GM21360 (cell line): Measurements from ENCODE around the gene DHX34.
"Not testable (repeated sequence)": the region's sequence is repeated elsewhere in the genome, so short reads cannot be mapped to it uniquely, and the experiment has no call there.

Experiments
- ATAC-seq: cut with Tn5 transposase; IDR thresholded peaks from one replicate; pipeline ENCODE4 v1.9.1; 2021; ENCODE audit warnings: mild to moderate bottlenecking, moderate library complexity; ENCODE audit not compliant: unreplicated experiment

Gene DHX34

DNA sequence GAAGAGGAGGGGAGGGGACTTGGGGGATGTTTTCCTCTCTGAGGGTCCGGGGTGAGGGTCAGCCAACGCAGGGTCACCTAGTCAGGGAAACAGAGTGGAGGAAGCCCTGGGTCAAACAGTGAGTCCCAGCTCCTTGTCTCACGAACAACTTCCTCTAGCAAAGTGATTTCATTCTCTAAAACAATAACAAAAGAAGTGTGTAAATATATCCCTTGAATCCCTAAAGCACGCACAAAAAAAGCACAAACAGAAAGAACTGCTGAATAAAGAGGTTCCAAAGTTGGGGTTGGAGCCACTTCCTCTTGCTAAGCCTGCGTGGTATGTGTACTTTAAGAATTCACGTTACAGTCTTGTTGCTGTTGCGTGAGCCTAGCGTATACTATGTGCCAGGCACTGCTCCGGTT lies 18.6 kb upstream of the DHX34 start:
- ATAC-seq = no peak

DNA sequence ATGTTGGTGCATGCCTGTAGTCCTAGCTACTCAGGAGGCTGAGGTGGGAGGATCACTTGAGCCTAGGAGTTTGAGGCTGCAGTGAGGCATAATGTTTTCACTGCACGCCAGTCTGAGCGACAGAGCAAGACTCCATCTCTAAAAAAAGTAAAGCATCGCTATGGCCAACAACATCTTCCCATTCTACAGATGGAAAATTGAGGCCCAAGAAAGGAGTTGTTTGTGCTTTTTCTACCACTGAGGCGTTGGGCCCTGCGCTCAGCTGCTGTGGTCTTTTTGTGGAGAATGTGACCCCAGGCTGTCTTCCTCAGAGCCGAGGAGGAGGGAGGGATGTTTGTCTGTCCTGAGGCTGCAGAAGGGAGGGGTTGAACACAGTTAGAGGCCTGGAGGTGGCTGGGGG lies 17.6 kb upstream of the DHX34 start:
- no peak for ATAC-seq

DNA sequence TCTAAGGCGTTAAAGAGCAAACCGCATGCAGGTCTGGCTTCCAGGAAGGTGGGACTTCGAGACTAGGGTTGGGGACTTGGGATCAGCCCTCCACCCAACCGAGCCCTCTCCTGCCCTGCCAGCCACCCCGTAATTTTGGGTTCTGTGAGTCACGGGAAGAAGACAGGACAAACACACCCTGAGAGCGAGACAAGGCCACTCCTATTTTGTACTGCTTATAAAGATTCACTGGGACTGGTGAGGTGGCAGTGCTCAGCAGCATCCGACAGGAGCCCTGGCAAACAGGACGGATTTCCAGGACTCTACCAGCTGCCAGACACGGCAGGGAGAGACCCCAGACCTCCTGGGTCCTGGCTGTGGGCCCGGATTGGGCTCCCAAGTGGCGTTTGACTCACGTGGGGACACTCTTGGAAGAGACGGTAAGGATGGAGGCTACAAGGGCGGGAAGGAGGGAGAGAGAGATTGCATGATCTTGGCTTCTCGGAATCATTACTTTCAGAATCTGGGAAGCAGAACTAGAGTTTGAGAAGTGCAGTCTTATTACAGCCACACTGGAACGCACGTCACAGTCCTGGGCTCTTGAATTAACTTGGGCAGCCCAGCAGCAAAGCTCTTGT lies 17.1 kb upstream of the DHX34 start, which contains the start of gene C5AR2:
TSS of gene C5AR2 (plus strand) at position 245 of the 617 bp plus-strand sequence. CDS start 8,625 bp downstream, outside the sequence.
- no peak for ATAC-seq

DNA sequence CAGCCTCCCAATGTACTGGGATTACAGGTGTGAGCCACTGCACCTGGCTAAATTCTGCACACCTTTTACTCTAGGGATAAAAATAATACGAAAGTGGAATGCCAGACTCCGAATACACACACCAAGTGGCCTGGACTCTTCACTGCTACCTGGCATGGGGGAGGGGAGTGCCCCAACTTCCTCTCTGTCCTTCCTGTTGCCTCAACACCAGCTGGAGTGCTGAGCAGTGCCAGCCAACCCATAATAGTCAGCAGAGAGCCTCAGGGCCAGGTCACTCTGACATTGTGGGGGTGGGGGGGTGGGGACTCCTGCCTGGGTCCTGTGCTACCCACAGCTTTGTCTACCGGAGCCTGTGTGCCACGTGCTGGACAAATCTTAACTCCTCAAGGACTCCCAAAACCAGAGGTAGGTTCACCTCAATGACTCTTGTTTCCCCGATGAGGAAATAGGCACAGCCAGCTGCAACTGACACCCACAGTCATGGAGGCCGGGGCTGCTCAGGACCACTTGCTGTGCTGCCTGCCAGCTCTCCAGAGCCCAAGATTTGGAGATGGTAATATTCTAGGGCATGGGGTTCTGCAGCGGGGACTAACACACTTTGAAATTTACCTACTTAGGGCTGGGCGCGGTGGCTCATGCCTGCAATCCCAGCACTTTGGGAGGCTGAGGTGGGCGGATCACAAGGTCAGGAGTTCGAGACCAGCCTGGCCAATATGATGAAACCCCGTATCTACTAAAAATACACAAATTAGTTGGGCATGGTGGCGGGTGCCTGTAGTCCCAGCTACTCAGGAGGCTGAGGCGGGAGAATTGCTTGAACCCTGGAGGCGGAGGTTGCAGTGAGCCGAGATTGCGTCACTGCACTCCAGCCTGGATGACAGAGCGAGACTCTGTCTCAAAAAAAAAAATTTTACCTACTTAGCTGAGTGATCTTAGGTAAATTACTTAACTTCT lies 12.1 kb upstream of the DHX34 start:
- not testable (repeated sequence) for ATAC-seq

DNA sequence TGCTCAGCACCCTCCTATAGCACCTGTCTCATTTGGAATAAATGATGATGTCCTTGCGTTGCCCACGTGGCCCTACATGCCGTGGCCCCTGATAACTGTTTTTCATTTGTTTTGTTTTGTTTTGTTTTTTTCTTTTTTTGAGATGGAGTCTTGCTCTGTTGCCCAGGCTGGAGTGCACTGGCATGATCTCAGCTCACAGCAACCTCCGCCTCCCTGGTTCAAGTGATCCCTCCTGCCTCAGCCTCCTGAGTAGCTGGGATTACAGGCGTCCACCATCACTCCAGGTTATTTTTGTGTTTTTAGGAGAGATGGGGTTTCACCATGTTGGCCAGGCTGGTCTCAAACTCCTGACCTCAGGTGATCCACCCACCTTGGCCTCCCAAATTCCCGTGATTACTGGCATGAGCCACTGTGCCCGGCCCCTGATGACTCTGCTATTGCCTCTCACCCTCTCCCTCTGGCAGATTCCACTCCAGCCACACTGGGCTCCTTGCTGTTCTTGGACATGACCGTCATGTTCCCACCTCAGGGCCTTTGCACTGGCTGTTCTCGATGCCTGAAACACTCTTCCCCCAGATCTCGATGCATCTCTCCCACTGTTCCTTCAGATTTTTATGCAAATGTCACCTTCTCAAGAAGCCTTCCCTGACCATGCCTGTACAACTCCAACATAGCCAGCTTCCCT lies 9.8 kb upstream of the DHX34 start:
- ATAC-seq = no peak

DNA sequence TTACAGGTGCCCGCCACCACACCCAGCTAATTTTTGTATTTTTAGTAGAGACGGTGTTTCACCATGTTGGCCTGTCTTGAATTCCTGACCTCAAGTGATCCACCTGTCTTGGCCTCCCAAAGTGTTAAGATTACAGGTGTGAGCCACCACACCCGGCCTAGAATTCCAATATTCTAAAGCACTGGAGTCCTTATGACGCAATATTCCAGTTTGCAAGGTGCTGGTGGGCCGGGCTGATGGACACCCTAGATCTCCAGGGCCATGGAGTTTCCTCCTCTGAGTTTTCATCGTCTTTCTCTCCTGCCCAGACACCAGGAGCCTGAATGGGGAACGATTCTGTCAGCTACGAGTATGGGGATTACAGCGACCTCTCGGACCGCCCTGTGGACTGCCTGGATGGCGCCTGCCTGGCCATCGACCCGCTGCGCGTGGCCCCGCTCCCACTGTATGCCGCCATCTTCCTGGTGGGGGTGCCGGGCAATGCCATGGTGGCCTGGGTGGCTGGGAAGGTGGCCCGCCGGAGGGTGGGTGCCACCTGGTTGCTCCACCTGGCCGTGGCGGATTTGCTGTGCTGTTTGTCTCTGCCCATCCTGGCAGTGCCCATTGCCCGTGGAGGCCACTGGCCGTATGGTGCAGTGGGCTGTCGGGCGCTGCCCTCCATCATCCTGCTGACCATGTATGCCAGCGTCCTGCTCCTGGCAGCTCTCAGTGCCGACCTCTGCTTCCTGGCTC lies 8.5 kb upstream of the DHX34 start:
- no peak for ATAC-seq

DNA sequence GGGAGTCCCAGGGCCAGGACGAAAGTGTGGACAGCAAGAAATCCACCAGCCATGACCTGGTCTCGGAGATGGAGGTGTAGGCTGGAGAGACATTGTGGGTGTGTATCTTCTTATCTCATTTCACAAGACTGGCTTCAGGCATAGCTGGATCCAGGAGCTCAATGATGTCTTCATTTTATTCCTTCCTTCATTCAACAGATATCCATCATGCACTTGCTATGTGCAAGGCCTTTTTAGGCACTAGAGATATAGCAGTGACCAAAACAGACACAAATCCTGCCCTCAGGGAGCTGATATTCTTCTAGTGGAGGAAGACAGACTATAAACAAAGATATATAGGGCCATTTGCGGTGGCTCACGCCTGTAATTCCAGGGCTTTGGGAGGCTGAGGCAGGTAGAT lies 7.4 kb upstream of the DHX34 start:
- ATAC-seq = no peak

DNA sequence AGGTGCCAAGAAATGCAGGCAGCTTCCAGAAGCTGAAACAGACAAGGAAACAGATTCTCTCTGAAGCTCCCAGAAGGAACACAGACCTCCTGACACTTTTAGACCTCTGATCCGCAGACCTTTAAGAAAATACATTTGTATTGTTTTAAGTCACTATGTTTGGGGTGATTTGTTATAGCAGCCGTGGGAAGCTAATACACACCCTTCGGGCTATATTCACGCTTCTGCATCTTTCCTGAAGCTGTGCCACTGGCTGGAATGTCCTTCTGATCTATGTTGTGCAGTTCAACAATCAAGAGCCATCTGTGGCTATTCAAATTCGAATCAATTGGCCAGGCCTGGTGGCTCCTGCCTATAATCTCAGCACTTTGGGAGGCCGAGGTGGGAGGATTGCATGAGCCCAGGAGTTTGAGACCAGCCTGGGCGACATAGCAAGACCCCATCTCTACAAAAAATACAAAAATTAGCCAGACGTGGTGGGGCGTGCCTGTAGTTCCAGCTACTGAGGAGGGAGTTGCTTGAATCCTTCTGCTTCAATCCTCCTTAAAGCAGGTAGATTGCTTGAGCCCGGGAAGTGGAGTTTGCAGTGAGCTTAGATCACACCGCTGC lies 5.8 kb upstream of the DHX34 start:
- no peak for ATAC-seq

DNA sequence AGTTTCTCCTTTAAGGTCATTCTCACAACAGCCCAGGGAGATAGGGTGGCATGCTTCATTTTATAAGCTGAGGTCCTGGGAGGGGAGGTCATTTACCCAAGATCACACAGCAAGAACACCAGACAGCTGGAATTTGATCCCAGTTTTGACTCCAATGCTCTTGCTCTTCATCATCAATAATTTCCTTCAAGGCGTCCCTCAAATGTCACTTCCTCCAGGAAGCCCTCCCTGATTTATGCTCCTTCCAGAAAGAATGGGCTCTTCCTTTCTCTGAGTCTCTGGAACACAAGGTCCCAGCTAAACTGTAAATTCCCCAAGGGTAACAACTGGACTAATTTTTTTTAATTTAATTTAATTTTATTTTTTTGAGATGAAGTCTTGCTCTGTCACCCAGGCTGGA lies 4.7 kb upstream of the DHX34 start:
- ATAC-seq = no peak

DNA sequence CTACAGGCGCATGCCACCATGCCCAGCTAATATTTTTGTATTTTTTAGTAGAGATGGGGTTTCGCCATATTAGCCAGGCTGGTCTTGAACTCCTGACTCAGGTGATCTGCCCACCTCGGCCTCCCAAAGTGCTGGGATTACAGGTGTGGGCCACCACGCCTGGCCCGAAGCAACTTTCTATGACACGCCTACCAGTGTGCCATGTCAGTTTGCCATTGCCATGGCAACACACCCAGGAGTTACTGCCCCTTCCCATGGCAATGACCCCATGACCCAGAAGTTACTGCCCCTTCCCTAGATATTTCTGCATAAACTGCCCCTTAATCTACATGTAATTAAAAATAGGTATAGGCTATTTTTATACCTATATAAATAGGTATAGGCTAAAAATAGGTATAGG lies 3.1 kb upstream of the DHX34 start:
- ATAC-seq = not testable (repeated sequence)

DNA sequence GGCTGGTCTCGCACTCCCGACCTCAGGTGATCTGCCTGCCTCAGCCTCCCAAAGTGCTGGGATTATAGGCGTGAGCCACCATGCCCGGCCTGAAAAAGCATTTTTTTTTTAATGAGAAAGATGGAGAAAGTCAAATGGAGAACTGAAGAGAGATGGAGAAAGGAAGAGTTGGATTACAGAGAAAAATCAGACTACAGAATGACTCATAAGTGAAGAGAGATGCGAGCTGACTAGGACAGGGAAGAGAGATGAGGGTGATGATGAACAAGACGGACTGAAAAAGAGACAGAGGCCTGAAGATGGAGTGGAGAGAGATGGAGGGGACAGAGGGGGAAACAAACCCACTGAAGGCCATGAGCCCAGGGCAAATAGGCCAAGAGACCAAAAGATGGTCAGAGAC lies 1.5 kb downstream of the DHX34 start:
- no peak for ATAC-seq

DNA sequence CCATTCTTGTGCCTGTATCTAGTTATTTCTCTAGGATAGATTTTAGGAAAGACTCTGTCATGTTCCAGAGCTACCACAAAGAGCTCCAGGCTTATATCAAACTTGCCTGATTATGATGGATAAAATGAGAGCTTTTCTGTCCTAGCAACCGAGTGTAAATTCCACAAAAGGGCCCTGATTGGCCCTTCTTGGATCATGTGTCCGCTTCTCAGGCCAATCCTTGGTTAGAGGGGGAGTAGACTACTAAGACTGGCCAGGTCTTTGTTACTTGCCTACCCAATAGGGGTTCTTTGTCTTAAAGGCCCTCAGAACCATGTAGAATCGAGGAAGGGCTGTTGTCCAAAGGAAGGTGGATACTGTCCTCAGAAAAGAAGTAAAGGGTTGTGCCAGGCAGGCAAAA lies 2.4 kb downstream of the DHX34 start:
- ATAC-seq = no peak

DNA sequence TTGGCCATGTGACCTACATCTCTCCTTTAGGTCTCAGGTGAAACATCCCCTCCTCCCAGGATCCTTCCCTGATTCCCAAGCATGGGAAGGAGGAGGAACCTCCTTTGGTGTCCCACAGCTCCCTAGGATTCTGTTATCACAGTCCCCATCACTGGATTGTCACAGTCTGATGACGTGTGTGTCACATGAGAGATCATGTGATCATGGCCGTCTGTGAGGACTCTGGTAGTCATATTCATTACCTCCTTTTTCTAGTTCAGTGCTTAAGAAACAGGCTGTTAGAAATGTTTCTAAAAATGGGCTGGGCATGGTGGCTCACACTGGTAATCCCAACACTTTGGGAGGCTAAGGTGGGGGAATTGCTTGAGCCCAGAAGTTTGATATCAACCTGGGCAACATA lies 3.0 kb downstream of the DHX34 start:
- ATAC-seq = no peak

DNA sequence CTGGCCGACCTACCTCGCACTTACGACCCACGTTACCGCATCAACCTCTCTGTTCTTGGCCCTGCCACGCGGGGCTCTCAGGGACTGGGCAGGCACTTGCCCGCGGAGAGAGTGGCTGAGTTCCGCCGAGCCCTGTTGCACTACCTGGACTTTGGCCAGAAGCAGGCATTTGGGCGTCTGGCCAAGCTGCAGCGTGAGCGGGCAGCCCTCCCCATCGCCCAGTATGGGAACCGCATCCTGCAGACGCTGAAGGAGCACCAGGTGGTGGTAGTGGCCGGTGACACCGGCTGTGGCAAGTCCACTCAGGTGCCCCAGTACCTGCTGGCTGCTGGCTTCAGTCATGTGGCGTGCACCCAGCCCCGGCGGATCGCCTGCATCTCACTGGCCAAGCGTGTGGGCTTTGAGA lies 4.2 kb downstream of the DHX34 start:
- no peak for ATAC-seq

DNA sequence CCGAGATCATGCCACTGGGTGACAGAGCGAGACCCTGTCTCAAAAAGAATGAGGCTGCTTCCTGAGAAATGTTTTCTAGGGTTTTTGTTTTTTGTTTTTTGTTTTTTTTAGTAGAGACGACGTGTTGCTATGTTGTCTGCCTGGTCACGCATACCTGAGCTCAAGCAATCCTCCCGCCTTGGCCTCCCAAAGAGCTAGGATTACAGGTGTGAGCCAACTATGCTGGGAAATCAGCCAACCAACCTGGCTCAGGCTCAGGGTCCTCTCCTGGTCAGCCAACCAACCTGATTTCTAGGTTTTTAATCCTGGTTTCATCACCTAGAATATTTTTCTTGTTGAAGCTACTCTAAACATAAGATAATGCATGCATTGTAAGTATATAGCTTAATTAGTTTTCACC lies 7.8 kb downstream of the DHX34 start:
- no peak for ATAC-seq

DNA sequence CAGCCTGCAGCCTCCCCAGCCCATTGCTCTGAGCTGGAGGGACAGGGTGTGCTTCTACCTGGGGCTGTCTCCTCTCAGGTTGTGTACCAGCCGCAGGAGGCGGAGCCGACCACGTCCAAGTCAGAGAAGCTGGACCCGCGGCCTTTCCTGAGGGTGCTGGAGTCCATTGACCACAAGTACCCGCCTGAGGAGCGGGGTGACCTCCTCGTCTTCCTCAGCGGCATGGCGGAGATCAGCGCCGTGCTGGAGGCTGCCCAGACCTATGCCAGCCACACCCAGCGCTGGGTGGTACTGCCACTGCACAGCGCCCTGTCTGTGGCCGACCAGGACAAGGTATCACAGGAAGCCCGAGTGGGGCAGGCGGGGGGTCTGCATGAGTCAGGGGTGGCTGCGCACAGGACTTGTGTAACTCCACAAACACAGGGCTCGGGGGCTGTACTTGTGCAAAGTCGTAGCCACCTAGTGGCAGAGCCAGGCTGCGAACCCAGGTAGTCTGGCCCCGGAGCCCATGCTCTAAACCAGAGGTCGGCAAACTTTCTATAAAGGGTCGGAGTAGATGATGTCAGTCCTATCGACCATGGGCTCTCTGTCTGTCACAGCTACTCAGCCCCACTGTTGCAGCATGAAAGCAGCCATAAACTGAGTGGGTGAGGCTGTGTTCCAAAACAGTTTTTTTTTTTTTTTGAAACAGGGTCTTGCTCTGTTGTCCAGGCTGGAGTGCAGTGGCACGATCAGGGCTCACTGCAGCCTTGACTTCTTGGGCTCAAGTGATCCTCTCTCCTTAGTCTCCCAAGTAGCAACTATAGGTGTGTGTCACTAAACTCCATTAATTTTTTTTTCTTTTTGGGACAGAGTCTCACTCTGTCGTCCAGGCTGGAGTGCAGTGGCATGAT lies 8.9 kb downstream of the DHX34 start:
- no peak for ATAC-seq

DNA sequence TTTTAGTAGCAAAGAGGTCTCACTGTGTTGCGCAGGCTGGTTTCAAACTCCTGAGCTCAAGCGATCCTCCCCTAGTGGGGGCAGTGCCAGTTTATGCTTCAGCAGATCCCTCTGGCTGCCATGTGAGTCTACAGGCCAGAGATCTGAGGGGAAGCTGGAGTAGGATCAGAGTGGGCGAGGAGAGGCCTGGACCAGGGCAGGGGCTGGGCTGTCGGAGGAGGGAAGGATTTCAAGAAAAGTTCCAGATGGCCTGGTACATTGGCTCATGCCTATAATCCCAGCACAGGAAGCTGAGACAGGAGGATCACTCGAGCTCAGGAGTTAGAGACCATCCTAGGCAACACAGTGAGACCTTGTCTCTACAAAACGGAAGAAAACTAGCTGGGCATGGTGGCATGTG lies 9.8 kb downstream of the DHX34 start:
- no peak for ATAC-seq

DNA sequence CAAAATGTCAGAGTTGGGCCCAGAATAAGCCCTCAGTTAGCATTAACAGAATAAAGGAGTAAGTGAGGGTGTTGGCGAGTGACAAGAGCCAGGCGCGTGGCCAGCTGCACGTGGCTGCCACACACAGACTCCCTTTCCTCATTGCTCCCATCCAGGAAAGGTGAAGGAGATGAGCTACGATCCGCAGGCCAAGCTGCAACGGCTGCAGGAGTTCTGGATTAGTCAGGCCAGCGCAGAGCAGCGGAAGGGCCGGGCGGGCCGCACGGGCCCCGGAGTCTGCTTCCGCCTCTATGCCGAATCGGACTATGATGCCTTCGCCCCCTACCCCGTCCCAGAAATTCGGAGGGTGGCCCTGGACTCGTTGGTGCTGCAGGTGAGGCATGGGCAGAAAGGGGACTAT lies 13.2 kb downstream of the DHX34 start:
- no peak for ATAC-seq

DNA sequence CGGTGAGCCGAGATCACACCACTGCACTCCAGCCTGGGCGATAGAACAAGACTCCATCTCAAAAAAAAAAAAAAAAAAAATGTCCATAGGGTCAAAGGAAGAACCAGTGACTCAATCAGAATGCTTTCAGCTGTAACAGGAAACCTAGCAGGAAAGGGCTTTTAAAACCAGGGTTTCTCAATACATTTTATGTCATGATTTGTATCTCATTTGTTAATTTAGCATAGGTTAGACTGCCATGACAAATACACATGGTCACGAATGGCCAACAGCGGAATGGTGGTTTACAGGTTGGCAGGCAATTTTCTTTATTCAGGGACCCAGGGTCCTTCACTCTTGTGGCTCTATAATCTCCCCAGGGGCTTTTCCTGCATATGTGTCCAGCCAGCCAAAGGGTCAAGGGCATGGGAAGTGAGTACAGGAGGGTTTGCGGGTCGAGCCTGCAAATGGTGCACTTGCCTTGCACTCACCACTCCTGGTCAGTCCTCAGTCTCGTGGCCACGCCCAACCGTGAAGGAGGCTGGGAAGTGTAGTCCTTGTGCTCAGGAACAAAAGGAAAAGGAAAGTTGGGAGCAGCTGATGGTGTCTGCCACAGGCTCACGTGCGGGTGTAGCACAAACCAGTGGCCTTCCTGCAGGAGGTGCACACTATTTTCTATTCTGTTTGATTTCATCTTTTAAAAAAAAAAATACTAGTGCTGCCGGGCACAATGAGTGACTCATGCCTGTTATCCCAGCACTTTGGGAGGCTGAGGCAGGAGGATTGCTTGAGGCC lies 14.8 kb downstream of the DHX34 start:
- ATAC-seq = no peak
